Epithelial cell of esophagus (primary cell): ENCODE results near the gene C2CD4D.

Experiments
- DNase-seq: peaks from one replicate; pipeline ENCODE4 v3.0.0; 2010; ENCODE audit warnings: low read depth
- H3K4me3 ChIP-seq: 2 replicates; pipeline ENCODE4 v1.5.1; 2011; ENCODE audit warnings: mild to moderate bottlenecking, low read length, control low read depth
- TF ChIP-seq, protein P1 (sequence below): IDR thresholded peaks from 2 replicates; pipeline ENCODE4 v1.5.1; 2011; ENCODE audit warnings: low read depth, mild to moderate bottlenecking, low read length, control low read depth, inconsistent platforms; ENCODE audit not compliant: insufficient read depth; ENCODE audit errors: missing control alignments

Gene C2CD4D

GRCh38 chr1:151828921-151829320 is 10.7 kb downstream of the C2CD4D start:
- peak; percentile 60 for DNase-seq
- H3K4me3 ChIP-seq: no peak overlapping the region
- TF ChIP-seq, protein P1, sequence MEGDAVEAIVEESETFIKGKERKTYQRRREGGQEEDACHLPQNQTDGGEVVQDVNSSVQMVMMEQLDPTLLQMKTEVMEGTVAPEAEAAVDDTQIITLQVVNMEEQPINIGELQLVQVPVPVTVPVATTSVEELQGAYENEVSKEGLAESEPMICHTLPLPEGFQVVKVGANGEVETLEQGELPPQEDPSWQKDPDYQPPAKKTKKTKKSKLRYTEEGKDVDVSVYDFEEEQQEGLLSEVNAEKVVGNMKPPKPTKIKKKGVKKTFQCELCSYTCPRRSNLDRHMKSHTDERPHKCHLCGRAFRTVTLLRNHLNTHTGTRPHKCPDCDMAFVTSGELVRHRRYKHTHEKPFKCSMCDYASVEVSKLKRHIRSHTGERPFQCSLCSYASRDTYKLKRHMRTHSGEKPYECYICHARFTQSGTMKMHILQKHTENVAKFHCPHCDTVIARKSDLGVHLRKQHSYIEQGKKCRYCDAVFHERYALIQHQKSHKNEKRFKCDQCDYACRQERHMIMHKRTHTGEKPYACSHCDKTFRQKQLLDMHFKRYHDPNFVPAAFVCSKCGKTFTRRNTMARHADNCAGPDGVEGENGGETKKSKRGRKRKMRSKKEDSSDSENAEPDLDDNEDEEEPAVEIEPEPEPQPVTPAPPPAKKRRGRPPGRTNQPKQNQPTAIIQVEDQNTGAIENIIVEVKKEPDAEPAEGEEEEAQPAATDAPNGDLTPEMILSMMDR: no peak

GRCh38 chr1:151827853-151828252 is 11.8 kb downstream of the C2CD4D start:
- DNase-seq: no peak
- TF ChIP-seq, protein P1: no peak
- H3K4me3 ChIP-seq: no peak overlapping the region

- H3K4me3 ChIP-seq: no peak overlapping the region
- DNase-seq: no peak
- TF ChIP-seq, protein P1: no peak
Observed at GRCh38 chr1:151825751-151826660, 13.6 kb downstream of the C2CD4D start.

GRCh38 chr1:151825204-151825603 is 14.4 kb downstream of the C2CD4D start:
- TF ChIP-seq, protein P1: no peak
- no peak for DNase-seq
- H3K4me3 ChIP-seq: no peak overlapping the region

DNA sequence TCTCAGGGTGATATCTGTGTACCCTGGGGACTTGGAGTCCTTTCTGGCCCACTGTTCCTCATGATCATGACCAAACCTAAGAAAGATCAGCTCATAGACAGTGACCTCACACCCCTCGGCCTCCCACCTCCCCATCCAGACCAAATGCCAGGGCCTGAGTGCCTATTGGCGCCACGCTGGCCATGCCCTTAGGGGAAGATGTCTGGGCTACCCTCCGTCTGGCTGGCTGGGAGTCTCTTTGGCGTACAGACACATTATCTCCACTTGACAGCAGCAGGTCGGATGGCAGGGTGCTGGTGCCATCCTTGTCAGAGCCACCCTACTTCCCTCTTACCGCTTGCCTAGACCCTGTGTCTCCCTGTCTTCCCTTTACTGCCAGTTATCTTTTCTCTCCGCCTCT is 16.4 kb downstream of the C2CD4D start:
- no peak overlapping the region for H3K4me3 ChIP-seq
- TF ChIP-seq, protein P1: no peak
- DNase-seq: no peak

DNA sequence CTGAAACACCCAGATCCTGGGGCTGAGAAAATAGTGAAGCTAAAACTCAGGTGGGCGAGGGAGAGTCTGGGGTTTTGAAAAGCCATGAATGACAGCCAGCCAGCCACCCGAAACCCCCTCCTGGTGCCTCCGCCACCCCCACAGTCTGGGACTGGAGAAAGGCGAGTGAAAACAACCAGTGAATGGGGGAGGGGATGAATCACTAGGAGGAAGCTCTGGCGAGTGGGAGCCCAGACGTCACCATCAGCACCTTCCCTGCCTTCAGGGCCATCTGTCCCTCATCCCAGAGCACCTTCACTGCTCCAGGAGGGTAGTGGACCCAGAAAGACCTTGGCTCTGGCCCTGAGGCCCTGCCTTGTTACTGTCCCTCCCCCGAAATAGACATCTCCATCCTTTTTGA is 17.2 kb downstream of the C2CD4D start:
- H3K4me3 ChIP-seq: no peak overlapping the region

More for the DNA sequence above, 17.2 kb downstream of the C2CD4D start:
- DNase-seq: no peak
- TF ChIP-seq, protein P1: no peak
